B cell (primary cell): ENCODE results near the gene PFKP.

Source experiments
- EZH2 ChIP-seq: IDR thresholded peaks from 2 replicates; pipeline ENCODE4 v1.6.1; 2012; ENCODE audit warnings: borderline replicate concordance, low read depth, mild to moderate bottlenecking, moderate library complexity, low read length; ENCODE audit not compliant: insufficient read depth, poor library complexity, severe bottlenecking
- TF ChIP-seq, protein P1 (sequence below): fragments of 200-600 bp; IDR thresholded peaks from one replicate; pipeline ENCODE4 v1.8.0; 2022; ENCODE audit warnings: antibody characterized with exemption, mild to moderate bottlenecking

DNA sequence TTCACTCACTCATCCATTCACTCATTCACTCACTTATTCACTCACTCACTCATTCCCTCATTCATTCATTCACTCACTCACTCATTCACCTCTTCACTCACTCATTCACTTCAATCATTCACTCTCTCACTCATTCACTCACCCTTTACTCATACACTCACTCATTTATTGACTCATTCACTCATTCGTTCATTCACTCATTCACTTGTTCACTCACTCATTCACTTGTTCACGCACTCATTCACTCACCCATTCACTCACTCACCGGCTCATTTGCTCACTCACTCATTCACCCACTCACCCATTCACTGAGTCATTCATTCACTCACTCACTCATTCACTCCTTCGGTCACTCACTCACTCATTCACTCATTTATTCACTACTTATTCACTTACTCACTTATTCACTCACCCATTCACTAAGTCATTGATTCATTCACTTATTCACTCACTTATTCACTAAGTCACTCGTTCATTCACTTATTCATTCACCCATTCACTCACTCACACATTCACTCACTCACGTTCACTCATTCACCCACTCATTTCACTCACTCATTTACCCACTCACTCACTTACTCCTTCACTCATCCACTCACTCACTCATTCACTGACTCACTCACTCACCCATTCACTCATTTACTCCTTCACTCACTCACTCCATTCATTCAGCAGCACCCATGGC, 4.7 kb upstream of the PFKP start:
- TF ChIP-seq, protein P1, sequence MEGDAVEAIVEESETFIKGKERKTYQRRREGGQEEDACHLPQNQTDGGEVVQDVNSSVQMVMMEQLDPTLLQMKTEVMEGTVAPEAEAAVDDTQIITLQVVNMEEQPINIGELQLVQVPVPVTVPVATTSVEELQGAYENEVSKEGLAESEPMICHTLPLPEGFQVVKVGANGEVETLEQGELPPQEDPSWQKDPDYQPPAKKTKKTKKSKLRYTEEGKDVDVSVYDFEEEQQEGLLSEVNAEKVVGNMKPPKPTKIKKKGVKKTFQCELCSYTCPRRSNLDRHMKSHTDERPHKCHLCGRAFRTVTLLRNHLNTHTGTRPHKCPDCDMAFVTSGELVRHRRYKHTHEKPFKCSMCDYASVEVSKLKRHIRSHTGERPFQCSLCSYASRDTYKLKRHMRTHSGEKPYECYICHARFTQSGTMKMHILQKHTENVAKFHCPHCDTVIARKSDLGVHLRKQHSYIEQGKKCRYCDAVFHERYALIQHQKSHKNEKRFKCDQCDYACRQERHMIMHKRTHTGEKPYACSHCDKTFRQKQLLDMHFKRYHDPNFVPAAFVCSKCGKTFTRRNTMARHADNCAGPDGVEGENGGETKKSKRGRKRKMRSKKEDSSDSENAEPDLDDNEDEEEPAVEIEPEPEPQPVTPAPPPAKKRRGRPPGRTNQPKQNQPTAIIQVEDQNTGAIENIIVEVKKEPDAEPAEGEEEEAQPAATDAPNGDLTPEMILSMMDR: no peak
- TF ChIP-seq EZH2: no peak
